GDM1 (cell line): ENCODE results near the gene SYNE4.
"Not testable (repeated sequence)": the region's sequence is repeated elsewhere in the genome, so short reads cannot be mapped to it uniquely, and the experiment has no call there.

Source experiments
- DNase-seq: peaks from one replicate; lab custom pipeline; 2025; lab: John Stamatoyannopoulos, UW

SYNE4 gene

GRCh38 chr19:35990771-35991730, 17.6 kb downstream of the SYNE4 start:
- no peak for DNase-seq

- no peak for DNase-seq
Measured at GRCh38 chr19:35990156-35990555, 18.5 kb downstream of the SYNE4 start.

- DNase-seq, result no peak
Measured at GRCh38 chr19:35988824-35989223, 19.8 kb downstream of the SYNE4 start.

- DNase-seq, result no peak
Measured at GRCh38 chr19:35987571-35987896, 21.1 kb downstream of the SYNE4 start.

GRCh38 chr19:35986664-35987570, 21.7 kb downstream of the SYNE4 start:
- DNase-seq, result peak; percentile 47

GRCh38 chr19:35986111-35986510, 22.5 kb downstream of the SYNE4 start:
- no peak for DNase-seq

- no peak for DNase-seq
Measured at GRCh38 chr19:35983177-35983576, 25.4 kb downstream of the SYNE4 start.

- not testable (repeated sequence) for DNase-seq
Measured at GRCh38 chr19:35980997-35981396, 27.6 kb downstream of the SYNE4 start.

GRCh38 chr19:35978832-35979365, 29.7 kb downstream of the SYNE4 start:
- DNase-seq, result no peak

- no peak for DNase-seq
Measured at GRCh38 chr19:35978271-35978670, 30.3 kb downstream of the SYNE4 start.

- DNase-seq, result peak; percentile 23
Measured at GRCh38 chr19:35977446-35978222, 31.0 kb downstream of the SYNE4 start.

- DNase-seq, result no peak
Measured at GRCh38 chr19:35975608-35976214, 32.9 kb downstream of the SYNE4 start.

- DNase-seq, result no peak
Measured at GRCh38 chr19:35973487-35973886, 35.1 kb downstream of the SYNE4 start.

GRCh38 chr19:35966771-35967170, 41.8 kb downstream of the SYNE4 start:
- DNase-seq, result no peak

GRCh38 chr19:35963514-35963913, 45.1 kb downstream of the SYNE4 start:
- no peak for DNase-seq

- DNase-seq, result no peak
Measured at GRCh38 chr19:35960432-35960972, 48.1 kb downstream of the SYNE4 start.

- no peak for DNase-seq
Measured at GRCh38 chr19:35959968-35960320, 48.7 kb downstream of the SYNE4 start.

- no peak for DNase-seq
Measured at GRCh38 chr19:35959040-35959967, 49.3 kb downstream of the SYNE4 start.

GRCh38 chr19:35958660-35959039, 50.0 kb downstream of the SYNE4 start:
- DNase-seq, result no peak

GRCh38 chr19:35957411-35957810, 51.2 kb downstream of the SYNE4 start:
- DNase-seq, result not testable (repeated sequence)
